ENCODE data around the gene ABCC1.

ABCC1 gene

DNA sequence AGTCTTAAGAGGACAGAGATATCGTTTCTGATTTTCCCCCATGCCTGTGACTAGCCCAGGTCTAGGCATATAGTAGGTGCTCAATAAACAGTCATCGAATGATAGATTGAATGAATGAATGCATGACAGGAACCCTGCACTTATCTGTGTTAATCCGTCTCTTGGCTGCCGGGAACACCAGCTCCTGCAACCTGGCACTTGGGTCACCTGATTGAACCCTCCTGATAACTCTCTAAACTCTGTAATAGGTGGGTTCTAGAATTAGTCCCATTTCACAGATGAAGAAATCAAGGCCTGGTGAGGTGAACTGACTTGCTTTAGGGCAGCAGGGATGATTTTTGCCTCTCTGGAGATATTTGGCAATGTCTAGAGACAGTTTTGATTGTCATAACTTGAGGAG, 43.7 kb downstream of the ABCC1 start:
- FAIRE-seq (no peak), DNase-seq (ENCODE audit: insufficient read length, low spot score) (no peak)
- TF ChIP-seq, protein P1, sequence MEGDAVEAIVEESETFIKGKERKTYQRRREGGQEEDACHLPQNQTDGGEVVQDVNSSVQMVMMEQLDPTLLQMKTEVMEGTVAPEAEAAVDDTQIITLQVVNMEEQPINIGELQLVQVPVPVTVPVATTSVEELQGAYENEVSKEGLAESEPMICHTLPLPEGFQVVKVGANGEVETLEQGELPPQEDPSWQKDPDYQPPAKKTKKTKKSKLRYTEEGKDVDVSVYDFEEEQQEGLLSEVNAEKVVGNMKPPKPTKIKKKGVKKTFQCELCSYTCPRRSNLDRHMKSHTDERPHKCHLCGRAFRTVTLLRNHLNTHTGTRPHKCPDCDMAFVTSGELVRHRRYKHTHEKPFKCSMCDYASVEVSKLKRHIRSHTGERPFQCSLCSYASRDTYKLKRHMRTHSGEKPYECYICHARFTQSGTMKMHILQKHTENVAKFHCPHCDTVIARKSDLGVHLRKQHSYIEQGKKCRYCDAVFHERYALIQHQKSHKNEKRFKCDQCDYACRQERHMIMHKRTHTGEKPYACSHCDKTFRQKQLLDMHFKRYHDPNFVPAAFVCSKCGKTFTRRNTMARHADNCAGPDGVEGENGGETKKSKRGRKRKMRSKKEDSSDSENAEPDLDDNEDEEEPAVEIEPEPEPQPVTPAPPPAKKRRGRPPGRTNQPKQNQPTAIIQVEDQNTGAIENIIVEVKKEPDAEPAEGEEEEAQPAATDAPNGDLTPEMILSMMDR (IDR thresholded peaks at IDR 0.05; ENCODE audit: insufficient read depth, missing control alignments): no peak

DNA sequence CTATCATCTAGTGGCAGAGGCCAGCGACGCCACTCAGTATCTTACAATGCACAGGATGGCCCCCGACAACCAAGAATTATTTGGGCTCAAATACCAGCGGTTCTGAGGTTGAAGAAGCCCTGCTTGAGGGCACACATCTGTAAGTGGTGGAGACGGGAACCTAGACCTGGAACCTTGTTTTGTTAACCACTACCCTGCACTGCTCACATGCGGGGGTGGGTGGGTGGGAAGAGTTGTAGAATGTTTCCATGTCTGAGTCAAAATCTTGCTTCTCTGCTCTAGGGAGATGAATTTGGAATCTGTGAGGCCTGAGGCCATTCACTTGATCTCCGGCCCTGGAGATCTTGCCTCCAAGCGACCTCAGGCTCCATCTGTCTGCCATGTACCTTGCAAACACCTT, 44.1 kb downstream of the ABCC1 start:
- TF ChIP-seq, protein P1 (IDR thresholded peaks at IDR 0.05; ENCODE audit: insufficient read depth, missing control alignments): no peak
- DNase-seq (ENCODE audit: insufficient read length, low spot score) (no peak), FAIRE-seq (no peak)

GRCh38 chr16:15993946-15994665, 44.7 kb downstream of the ABCC1 start:
- DNase-seq (ENCODE audit: insufficient read length, low spot score) (no peak), FAIRE-seq (no peak)
- TF ChIP-seq, protein P1 (IDR thresholded peaks at IDR 0.05; ENCODE audit: insufficient read depth, missing control alignments): no peak

DNA sequence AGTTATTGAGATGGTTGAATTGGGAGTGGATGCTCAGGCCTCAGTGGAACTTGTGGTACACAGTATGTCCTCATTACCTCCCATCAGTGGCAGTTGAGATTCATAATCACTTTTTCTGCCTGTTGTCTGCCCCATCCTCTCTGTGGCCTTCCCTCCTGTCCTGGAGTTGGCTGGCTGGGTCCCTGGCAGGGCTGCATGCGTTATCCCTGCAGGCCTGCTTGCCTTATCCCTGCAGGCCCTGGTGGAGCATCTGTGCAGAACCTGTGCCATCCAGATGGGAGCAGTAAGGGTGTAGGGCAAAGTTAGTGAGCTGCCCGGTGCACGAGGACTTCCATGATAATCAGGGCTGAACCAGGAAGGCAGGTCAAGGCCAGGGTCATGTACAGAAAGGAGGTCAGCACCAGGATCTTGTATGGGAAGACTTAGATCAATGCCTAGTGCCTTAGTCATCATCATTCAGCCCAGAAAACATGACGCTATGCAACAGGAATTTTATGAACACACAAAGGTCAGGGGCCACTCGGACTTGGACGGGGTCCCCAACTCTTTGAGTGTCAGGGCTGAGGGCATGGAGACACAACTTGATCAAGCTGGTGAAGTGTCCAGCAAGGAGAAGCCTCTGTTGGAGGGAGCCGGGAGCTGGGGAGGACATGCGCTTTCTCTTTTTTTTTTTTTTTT, 47.2 kb downstream of the ABCC1 start:
- DNase-seq (ENCODE audit: insufficient read length, low spot score) (no peak), FAIRE-seq (no peak)

DNA sequence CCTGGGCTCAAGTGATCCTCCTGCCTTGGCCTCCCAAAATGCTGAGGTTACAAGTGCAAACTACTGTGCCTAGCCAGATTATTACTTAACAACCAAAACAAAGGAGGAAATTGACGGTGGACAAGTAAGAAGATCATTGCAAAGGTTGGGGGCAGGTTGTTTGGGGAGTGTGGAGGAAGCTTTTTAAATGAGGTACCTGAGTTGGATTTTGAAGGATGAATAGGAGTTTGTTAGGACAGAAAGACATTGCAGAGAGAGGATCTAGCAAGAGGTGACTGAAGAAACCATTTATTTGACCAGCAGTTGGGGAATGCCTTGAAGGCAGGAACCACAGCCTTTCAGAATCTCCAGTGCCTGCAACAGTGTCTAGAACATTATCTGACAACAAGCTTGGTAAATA, 51.3 kb downstream of the ABCC1 start:
- FAIRE-seq (no peak), DNase-seq (ENCODE audit: insufficient read length, low spot score) (no peak)
- TF ChIP-seq, protein P1 (IDR thresholded peaks at IDR 0.05; ENCODE audit: insufficient read depth, missing control alignments): no peak

More for the DNA sequence above, 47.2 kb downstream of the ABCC1 start:
- TF ChIP-seq, protein P1 (IDR thresholded peaks at IDR 0.05; ENCODE audit: insufficient read depth, missing control alignments): no peak

DNA sequence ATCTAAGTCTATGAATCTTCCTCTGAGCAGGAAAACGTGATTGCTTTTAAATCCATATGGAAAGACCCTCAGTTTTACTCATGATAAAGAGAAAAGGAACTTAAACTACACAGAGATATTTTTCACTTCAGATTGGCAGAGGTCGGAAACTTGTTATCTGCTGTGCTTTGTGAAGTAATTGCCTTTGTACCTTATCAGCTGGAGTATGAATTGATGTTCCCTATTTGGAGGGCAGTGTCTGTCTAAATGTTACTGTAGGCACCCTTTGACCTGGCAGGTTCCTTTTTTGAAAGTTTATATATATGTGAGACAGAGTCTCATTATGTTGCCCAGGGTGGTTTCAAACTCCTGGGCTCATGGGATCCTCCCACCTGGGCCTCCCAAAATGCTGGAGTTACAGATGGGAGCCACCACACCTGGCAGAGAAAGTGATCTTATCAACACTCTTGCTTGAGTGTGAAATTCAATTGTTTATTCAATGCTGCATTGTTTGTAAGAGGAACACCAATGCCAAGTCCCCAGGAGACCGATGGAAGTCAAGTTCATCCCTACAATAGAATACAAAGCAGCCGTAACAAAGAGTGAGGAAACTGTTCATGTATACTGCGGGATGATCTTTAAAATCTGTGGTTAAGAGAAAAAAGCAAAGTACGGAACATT, 52.3 kb downstream of the ABCC1 start:
- no peak for FAIRE-seq
- no peak for DNase-seq (ENCODE audit: insufficient read length, low spot score)

More for the DNA sequence above, 52.3 kb downstream of the ABCC1 start:
- TF ChIP-seq, protein P1 (IDR thresholded peaks at IDR 0.05; ENCODE audit: insufficient read depth, missing control alignments): no peak
